ENCODE results near the gene HRH3.

HRH3 gene

GRCh38 chr20:62228982-62229545 lies 9.0 kb upstream of the HRH3 start:
- no peak for DNase-seq

DNA sequence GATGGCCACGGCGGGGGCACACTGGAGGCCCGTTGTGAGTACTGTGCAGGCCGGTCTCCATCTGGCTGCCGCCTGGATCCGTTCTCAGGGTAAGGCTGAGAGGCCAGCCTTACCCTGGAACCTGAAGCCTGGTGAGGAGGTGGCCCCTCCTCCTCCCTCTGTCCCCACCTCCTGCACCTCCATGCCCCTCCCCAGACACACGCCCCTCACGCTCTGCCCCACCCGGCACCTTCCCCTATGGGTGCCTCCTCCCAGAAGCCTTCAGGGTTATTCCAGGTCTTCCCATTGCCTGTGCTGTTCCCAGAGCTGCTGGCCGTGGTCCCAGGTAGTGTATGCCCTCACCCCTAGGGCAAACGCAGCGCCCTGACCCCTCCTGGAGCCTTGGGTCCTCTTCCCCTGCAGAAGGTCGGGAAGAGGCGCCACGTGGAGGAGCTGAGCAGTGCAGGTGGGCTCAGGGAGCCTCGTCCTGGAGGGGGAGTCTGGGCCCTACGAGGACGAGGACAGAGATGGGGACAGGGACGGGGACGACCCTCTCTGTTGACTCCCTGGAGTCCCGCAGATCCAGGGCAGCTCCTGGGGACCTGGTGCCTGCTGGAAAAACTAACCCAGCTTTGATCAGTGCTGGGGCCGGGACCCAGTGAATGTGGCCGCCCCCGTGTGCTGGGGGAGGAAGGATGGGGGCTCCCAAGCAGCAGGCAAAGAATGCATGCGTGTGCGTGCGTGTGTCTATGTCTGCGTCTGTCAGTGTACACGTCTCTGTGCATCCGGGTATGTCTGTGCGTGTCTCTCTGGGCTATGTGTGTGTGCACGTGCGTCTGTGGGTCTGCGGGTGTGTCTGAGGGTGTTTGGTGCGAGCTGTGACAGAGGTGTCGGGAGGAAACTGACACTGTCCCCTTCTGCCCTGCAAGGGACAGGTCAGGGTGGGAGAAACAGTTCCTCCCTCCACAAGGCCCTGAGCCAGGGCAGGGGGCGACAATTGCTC lies 8.2 kb upstream of the HRH3 start:
- no peak for DNase-seq

DNA sequence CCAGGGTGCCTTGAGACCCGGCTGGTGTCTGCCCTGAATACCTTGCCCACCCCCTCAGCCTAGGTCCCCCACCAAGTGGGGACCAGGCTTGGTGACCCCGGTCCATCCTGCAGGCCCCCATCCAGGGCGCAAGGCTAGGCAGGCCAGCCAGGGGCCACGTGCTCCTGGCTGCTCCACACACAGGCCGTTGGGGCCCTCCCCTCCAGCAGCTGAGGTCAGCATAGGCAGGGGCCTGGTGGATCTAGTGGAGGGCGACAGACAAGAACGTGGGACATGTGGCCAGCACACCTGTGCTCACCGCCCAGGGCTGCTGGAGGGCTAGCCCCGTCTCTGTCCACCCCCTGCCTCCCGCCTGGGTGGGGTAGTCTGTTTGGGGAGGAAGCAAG lies 7.5 kb upstream of the HRH3 start:
- no peak for DNase-seq

DNA sequence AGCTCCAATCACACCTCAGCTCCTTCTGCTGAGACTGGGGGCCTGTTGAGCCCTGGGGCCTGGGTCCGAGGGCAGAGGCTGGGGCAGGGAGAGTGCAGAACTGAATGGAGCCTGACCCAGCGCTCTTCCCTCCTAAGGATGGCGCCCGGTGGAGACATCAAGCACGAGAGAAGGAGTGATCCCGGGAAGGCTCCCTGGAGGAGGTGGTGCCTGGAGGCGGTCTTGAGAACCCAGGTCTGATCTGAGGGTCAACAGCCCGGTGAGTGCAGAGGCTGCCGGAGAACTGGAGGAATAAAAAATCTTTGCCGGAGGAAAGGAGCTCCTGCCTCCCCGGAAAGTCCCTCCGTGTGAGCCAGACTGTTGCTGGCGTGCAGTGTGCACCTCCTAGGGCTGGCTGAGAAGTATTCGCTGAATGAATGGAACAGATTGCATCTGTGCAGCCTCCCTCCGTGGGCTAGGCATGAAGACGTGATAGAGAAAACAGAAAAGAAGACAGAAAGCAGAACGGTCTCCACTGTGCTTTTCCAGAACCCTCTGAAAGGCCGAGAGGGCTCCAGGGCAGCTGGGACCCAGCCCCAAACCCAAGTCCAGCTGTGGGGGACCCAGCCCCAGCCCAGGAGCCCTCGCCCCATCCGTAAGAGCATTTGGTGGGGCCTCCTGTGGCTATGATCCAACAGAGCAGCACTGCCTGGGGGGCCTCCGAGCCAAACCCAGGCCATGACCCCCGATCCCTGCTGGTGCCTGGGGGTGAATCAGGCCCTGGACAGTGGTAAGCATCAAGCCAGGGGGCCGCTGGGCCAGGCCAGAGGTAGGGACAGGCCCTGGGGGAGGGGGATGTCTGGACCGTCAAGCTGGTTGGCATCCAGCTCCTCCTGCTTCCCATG lies 6.9 kb upstream of the HRH3 start:
- DNase-seq = no peak

DNA sequence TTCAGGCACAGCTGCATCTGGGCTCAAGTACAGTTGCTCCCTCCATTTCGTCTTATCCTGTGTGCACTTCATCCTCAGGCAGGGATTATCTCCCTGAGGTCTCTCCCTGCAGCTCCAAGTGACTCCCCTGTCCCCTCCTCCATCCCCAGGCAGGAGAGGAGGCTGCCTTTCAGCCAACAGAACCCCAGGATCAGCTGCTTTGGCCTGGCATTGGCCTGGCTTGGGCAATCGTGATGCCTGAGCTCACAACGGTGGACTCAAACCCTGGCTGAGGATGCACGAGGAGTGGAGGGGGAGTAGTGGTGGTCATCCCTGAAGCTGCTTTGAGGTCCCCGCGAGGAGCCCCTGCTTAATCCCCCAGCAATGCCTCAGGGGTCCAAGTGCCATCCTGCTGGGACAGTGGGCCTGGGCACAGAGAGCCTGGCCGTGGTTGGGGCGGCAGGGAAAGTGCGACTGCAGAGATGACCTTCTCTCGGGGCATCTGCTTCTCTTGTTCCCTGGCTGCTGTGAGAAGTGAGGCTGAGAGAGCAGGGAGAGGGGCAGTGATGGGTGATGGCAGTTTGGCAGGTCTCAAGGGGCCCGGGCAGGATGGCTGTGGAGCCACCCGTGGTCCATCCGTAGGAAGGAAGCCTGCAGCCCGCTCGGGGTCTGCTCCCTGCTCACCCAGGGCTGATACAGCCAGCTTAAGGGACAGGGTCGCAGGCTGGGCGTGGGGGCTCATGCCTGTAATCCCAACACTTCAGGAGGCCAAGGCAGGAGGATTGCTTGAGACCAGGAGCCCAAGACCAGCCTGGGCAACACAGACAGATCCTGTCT lies 6.0 kb upstream of the HRH3 start:
- no peak for DNase-seq

DNA sequence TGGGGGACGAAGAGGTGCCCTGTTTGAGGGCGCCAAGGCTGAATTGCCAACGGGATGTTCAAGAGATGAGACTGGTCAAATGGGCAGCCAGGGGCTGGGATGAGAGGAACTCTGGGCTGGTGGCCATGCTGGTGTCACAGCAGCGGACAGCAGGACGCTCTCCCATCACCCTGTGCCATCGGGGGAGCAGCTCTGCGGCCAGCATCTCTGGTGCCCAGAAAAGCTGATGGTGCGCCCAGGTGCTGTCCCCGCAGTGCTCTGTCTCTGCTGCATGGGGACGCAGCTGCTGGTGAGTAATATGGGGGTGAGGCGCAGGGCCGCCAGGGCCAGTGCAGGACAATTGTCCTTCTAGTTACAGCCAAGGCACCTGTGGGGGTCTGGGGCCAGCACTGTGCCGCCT lies 4.9 kb upstream of the HRH3 start:
- no peak for DNase-seq

DNA sequence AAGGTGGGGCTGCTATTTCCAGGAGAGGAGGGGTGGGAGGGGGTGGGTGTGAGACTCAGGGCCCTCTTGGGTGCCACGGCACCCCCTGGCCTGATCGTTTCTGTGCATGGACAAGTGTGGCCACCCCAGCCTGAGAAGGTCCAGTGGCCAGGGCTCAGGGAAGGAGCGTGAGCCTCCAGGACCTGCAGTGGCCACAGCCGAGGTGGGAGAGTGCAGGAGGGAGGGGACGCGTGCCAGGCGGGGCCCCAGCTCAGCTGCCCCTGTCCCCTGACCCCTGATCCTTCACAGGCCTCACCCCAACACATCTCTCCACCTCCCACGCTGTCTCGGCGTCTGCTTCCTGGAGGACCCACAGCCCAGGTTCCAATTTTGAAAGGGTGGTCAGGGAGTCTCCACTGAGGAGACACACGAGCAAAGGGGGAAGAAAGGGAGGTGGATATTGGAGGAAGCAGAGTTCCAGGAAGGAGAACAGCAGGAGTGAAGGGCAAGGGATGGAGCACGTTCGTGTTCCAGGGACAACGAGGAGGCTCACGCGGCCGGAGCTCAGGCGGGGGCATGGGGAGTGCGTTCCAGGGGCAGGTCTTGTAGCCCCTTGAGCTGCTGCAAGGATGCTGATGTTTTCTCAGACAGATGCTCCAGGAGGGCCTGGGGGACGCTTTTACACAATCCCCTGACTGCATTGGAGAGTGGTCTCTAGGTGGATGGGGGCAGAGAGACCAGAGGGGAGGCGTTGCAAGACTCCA lies 4.2 kb upstream of the HRH3 start:
- no peak for DNase-seq

DNA sequence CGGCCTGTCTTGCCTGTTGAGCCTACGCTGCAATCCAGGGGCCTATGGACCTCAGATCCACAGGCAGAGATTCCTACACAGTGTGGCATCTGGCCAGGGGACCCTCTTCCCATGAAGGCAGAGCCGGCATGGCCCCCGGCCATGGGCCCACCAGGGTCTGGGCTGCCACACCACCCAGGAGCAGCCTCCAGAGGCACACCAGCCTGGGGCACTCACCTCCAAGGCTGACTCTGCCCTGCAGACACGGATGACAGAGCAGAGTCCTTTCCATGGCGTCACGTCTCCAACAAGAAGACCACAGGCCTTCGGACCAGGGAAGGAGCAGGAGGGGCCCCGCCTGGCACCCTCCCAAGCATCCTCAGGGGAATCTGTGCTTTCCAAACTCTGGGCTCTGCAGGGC lies 3.5 kb upstream of the HRH3 start:
- no peak for DNase-seq

DNA sequence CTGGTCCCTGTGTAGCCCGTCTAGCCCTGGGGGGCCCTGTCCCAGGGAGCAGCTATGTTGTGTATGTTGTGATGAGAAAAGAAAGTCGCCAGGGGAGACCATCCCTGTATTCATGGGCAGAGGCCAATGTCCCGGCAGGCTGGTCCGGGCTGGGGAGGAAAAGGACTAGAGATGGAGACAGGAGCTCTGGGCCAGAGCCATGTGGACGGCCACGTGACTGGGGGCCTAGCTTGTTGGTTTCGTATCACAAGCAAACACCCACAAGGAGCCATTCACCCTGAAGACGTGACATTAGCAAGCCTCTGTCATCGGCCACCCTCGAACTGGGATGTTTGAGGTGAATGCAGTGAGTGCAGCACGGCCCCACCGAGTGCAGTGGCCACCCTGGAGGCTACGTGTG lies 2.9 kb upstream of the HRH3 start:
- no peak for DNase-seq

DNA sequence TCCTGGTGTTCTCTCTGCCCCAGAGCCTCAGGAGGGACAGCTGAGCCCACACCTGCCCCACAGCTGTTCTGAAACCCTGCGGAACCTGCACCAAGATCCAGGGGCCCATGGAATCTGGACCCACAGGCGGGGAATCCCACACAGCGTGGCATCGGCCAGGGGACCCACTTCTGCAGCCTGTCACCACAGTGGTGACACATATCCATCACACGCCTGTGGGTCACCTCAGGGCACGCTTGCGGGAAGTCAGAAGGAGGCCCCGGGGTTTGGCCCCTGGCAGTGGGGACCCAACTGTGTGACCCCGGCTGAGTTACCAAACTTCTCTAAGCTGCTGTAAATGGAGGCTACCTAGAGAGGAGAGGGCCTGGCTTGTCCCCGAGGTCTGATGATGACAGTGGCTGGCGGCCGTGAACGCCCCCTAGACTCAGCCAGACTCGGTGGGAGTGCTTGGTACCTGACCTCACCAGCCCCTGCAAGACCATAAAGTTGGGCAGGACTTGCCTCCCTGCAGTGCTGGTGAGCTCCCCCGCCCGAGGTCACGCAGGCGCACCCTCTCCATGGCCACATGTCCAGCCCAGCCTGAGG lies 2.3 kb upstream of the HRH3 start:
- no peak for DNase-seq

DNA sequence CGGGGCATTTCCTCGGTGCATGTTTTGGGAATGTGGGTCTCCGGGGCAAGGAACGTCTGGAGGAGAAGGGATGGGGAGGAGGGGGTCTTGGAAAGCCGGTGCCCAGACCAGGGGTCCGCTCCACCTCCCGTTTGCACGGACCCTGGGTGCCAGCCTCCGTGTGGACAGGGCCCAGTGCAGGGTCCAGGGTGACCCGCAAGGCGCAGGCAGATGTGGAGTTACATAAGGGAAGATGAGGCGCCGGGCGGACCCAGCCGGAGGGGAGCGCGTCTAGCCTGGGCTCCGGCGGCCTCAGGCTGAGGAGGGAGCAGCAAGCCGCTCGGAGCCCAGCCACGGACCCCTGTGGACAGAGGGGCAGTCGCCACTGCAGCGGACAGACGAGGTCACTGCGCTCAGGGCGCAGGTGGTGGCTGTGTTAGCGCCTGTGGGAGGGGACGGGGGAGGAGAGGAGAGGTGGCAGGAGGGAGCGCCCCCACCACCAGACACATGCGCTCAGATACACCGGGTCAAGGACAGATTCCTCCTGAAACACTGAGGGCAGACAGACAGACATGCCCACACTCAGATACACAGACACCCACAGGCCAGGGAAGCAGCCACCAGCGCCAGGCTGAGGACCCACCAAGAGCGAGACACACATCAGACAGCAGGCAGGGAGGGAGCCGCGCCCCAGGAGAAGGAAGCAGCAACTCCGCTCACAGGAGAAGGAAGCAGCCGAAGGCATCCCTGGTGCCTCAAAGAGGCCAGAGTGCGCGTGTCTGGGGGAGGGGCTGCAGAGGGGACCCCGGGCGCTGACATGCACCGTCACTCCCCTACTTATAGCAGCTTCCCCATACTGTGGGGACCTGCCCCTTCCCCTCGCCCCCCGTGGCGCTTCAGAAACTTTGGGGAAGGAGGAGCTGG lies 839 bp upstream of the HRH3 start:
- no peak for DNase-seq

DNA sequence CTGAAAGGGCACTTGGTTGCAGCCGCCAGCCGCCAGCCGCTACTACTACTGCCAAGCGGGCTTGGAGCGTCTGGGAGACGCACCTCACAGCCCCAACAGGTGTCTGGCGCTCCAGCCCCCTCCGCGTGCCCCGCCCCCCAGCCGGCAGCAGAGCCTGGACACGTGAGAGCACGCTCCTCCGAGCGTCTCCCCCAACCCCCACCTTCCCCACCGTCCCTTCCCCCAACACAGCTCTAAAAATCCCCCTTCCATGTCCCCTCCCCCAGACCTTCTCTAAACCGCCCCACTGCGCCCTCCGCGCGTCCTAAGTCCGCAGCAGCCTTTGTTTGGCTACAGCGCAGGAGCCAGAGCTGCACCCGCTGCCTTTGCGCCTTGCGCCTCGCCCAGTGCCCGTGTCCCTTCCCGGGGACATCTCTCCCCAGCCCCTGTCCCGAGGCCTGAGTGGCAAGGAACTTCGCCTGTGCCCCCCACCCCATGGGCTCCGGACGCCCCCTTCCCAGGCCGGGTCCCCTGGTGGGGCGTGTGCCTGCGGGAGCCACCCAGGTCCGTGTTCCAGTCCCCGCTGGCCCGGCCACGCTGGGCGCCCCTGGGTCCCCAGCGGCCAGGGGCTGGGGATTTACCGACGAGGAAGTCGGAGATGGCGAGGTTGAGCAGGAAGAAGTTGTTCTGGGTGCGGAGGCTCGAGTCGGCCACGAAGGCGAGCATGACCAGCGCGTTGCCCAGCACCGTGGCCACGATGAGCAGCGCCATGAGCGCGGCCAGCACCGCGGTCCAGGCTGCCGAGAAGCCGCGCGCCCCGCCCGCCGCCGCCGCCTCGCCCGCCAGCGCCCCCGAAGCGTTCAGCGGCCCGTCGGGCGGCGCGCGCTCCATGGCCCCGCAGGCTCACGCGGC lies 732 bp downstream of the HRH3 start:
- no peak for DNase-seq

- no peak for DNase-seq
Measured at GRCh38 chr20:62217913-62218773, 1.9 kb downstream of the HRH3 start.

DNA sequence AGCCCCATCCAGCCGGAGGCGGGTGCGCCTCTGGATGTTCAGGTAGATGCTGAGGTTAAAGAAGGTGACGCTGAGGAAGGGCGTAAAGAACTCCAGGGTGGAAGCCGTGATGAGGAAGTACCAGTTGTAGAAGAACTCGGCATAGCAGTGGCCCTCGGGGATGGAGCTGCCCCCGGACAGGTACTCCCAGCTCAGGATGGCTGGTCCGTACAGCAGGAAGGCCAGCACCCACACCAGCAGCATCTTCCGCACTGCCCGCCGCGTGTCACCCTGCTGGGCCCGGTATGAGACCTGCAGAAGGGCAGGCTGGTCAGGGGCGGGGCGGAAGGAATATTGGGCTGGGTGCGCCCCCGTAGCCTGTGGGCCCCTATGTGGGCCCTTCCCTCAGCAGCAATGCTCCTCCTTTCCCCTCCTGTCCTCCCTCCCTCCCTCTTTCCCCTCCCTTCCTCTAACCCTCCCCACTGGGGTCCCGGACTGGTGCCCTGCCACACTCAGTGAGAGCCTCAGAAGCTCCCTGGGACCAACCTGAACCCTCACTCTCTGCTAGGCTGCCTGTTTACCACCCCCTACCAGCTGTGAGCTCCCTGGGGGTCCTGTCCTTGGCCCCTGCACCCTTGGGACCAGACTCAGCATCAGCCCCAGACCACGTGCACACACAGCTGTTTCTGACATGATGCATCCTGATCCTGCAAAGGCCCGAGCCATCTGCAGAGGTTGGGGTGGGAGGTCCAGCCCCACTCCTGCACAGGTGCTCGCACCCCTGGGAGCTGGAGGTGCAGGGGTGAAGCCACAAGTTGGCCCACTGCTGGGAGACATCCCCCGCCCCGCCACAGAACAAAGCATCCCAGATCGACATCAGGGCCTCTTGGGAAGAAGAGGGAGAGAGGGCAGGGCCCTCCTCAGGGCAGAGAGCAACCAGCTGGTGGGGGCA lies 3.2 kb downstream of the HRH3 start:
- DNase-seq = no peak

- DNase-seq = no peak
Measured at GRCh38 chr20:62215991-62216635, 4.0 kb downstream of the HRH3 start.

Measured in activated T-cell treated with anti-CD3 and anti-CD28 coated beads, Interleukin-2, amount 50 U/mL, for 1 hour (primary cell).